BLaER1 (cell line): ENCODE measurements around the gene CEP97.
"Not testable (repeated sequence)": the region's sequence is repeated elsewhere in the genome, so short reads cannot be mapped to it uniquely, and the experiment has no call there.

Experiments
- H3K27ac ChIP-seq: shearing (Covaris generic); formaldehyde crosslinking; 2 replicates; pipeline ENCODE4 v1.8.1; 2022
- H3K27me3 ChIP-seq: shearing (Covaris generic); formaldehyde crosslinking; 2 replicates; pipeline ENCODE4 v1.8.1; 2022
- H3K36me3 ChIP-seq: shearing (Covaris generic); formaldehyde crosslinking; 2 replicates; pipeline ENCODE4 v1.8.1; 2022
- H3K4me1 ChIP-seq: shearing (Covaris generic); formaldehyde crosslinking; 2 replicates; pipeline ENCODE4 v1.8.1; 2022
- H3K4me2 ChIP-seq: shearing (Covaris generic); formaldehyde crosslinking; 2 replicates; pipeline ENCODE4 v1.8.1; 2022
- H3K4me3 ChIP-seq: shearing (Covaris generic); formaldehyde crosslinking; 2 replicates; pipeline ENCODE4 v1.8.1; 2022
- H3K9ac ChIP-seq: shearing (Covaris generic); formaldehyde crosslinking; 2 replicates; pipeline ENCODE4 v1.8.1; 2022
- H3K9me3 ChIP-seq: shearing (Covaris generic); formaldehyde crosslinking; 2 replicates; pipeline ENCODE4 v1.8.1; 2022
- H4K20me1 ChIP-seq: shearing (Covaris generic); formaldehyde crosslinking; 2 replicates; pipeline ENCODE4 v1.8.1; 2022
- Cebpa-rat ChIP-seq: shearing (Covaris generic); IDR thresholded peaks from 2 replicates; pipeline ENCODE4 v1.8.1; 2022

The CEP97 gene

GRCh38 chr3:101685870-101686307 is 38.5 kb upstream of the CEP97 start:
- Histone ChIP-seq H3K27ac (peak overlapping the region; percentile 97), H3K4me3 (peak overlapping the region; percentile 97), H3K36me3 (peaks cover 49% of the 10 kb centered on the region), H3K4me2 (peak overlapping the region; percentile 95), H4K20me1 (peaks cover 52% of the 10 kb centered on the region), H3K9me3 (no peaks in the 10 kb centered on the region), H3K9ac (peak overlapping the region; percentile 99), H3K4me1 (peaks cover 37% of the 10 kb centered on the region), H3K27me3 (no peaks in the 10 kb centered on the region)
- no peak for TF ChIP-seq Cebpa-rat

DNA sequence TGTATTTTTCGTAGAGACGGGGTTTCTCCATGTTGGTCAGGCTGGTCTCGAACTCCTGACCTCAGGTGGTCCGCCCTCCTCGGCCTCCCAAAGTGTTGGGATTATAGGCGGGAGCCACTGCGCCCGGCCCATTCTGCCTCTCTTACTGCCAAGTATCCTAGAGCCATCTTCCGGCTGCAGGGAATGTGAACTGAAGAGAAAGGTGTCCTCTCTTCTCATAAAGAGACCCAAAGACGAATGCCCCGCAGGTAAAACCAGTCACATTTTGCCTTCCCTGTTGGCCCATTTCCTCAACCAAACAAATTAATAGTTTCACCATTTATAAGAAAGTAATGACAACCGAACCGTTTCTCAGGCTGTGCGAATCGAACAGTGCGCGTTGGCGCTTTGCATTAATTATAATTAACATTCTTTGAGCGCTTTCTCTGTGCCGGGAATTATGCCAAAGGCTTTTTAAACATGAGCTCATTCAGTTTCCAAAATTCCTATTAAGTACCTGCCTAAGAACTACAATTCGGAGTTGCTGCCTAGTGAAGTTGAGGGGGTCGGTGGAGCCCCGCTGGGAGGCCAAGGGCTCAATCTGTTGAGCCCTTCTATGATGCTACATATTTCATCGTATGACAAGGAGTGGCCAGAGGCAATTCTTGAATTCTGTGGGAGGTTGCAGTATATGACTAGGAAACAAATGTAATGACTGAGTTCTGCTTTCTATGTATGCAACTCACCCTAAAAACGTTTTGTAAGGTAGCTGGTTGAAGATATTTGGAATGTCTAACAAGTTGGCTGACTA is 37.1 kb upstream of the CEP97 start:
- H3K36me3 ChIP-seq: peaks cover 34% of the 10 kb centered on the region
- H3K4me1 ChIP-seq: peaks cover 37% of the 10 kb centered on the region
- peak overlapping the region; percentile 97 for H3K4me3 ChIP-seq
- no peak for TF ChIP-seq Cebpa-rat
- peak overlapping the region; percentile 99 for H3K9ac ChIP-seq
- H3K9me3 ChIP-seq: no peaks in the 10 kb centered on the region
- peaks cover 37% of the 10 kb centered on the region for H4K20me1 ChIP-seq
- peak overlapping the region; percentile 97 for H3K27ac ChIP-seq
- no peaks in the 10 kb centered on the region for H3K27me3 ChIP-seq
- H3K4me2 ChIP-seq: peak overlapping the region; percentile 95

GRCh38 chr3:101689286-101689685 is 35.1 kb upstream of the CEP97 start:
- no peak overlapping the region for H3K4me3 ChIP-seq
- peaks cover 20% of the 10 kb centered on the region for H3K4me1 ChIP-seq
- no peak overlapping the region for H3K9ac ChIP-seq
- no peaks in the 10 kb centered on the region for H3K27me3 ChIP-seq
- TF ChIP-seq Cebpa-rat: no peak
- H4K20me1 ChIP-seq: peaks cover 18% of the 10 kb centered on the region
- H3K27ac ChIP-seq: no peak overlapping the region
- H3K4me2 ChIP-seq: no peak overlapping the region
- peaks cover 15% of the 10 kb centered on the region for H3K36me3 ChIP-seq
- no peaks in the 10 kb centered on the region for H3K9me3 ChIP-seq

- Histone ChIP-seq H3K4me3 (no peak overlapping the region), H3K9ac (no peak overlapping the region), H3K9me3 (no peaks in the 10 kb centered on the region), H3K27me3 (no peaks in the 10 kb centered on the region), H3K4me1 (peaks cover 7% of the 10 kb centered on the region), H3K36me3 (no peaks in the 10 kb centered on the region), H3K27ac (no peak overlapping the region), H4K20me1 (peaks cover 1% of the 10 kb centered on the region; the same call in 1 of the 2 replicates), H3K4me2 (no peak overlapping the region)
- TF ChIP-seq Cebpa-rat: no peak
These were observed 33.4 kb upstream of the CEP97 start for GRCh38 chr3:101690972-101691371.

DNA sequence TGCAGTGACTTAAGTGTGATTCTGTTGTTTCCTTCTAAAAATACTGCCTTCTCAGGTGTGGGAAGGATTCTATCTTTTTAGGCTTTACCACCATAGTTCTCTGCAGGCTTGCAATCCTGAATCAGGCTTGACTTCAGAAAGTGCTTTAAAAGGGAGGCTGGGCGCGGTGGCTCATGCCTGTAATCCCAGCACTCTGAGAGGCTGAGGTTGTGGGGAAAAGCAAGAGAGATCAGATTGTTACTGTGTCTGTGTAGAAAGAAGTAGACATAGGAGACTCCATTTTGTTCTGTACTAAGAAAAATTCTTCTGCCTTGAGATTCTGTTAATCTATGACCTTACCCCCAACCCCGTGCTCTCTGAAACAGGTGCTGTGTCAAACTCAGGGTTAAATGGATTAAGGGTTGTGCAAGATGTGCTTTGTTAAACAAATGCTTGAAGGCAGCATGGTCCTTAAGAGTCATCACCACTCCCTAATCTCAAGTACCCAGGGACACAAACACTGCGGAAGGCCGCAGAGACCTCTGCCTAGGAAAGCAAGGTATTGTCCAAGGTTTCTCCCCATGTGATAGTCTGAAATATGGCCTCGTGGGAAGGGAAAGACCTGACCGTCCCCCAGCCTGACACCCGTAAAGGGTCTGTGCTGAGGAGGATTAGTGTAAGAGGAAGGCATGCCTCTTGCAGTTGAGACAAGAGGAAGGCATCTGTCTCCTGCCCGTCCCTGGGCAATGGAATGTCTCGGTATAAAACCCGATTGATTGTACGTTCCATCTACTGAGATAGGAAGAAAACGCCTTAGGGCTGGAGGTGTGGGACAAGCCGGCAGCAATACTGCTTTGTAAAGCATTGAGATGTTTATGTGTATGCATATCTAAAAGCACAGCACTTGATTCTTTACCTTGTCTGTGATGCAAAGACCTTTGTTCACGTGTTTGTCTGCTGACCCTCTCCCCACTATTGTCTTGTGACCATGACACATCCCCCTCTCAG is 32.4 kb upstream of the CEP97 start:
- not testable (repeated sequence) for H3K9me3 ChIP-seq, H3K9ac ChIP-seq, H3K4me3 ChIP-seq, H3K4me1 ChIP-seq, H4K20me1 ChIP-seq, H3K4me2 ChIP-seq, H3K36me3 ChIP-seq, H3K27me3 ChIP-seq, H3K27ac ChIP-seq

DNA sequence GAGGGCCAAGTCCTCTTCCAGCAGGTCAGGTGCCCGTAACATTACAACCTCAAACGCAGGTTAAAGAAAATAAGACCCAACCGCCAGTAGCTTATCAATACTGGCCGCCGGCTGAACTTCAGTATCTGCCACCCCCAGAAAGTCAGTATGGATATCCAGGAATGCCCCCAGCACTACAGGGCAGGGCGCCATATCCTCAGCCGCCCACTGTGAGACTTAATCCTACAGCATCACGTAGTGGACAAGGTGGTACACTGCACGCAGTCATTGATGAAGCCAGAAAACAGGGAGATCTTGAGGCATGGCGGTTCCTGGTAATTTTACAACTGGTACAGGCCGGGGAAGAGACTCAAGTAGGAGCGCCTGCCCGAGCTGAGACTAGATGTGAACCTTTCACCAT is 30.9 kb upstream of the CEP97 start:
- H3K9ac ChIP-seq, H3K27me3 ChIP-seq, H3K9me3 ChIP-seq, H3K27ac ChIP-seq, H3K4me3 ChIP-seq, H3K4me2 ChIP-seq, H3K4me1 ChIP-seq, H4K20me1 ChIP-seq, H3K36me3 ChIP-seq: not testable (repeated sequence)

- not testable (repeated sequence) for H3K4me2 ChIP-seq, H3K9me3 ChIP-seq, H3K9ac ChIP-seq, H4K20me1 ChIP-seq, H3K36me3 ChIP-seq, H3K27ac ChIP-seq, H3K4me1 ChIP-seq, H3K4me3 ChIP-seq, H3K27me3 ChIP-seq
These were observed 29.6 kb upstream of the CEP97 start for GRCh38 chr3:101694836-101695235.

GRCh38 chr3:101695779-101696372 is 28.5 kb upstream of the CEP97 start:
- no peak overlapping the region for H3K4me3 ChIP-seq

DNA sequence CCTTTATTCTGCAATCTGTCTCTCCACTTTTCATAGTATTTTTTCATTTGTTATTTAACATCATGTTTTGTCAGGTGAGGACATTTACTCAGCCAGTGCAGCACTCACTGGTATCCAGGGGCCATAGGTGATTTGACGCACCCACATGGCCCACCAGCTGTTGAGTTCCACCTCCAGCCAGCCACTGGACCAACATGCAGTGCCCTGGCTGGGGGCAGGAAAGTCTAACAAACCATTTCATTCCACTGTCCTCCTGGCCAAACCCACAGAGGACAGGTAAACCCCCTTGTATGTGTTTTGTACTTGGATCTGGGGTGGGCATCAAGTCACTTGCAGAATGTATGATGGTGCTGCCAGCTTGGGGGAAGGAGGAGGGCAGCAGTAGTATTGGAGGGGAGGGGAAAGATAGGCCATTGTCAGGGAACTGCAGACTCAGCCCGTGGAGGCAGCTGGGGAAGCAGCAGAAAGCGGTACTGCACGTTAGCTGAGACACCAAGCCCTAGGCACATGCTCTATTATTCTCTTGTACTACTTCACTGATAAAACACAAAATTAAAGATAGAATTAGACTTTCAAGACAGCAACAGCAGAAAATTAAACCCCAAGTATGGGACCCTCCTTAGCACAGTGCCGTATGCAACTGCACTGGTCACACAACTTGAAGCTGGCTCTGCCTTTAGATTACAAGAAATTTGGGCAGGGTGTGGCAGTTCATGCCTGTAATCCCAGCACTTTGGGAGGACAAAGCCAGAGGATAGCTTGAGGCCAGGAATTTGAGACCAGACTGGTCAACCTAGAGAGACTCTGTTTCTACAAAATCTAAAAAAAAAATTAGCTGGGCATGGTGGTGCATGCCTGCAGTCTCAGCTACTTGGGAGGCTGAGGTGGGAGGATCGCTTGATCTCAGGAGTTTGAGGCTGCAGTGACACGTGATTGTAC is 22.4 kb upstream of the CEP97 start:
- Histone ChIP-seq H3K27ac (no peak overlapping the region), H3K4me2 (no peak overlapping the region), H4K20me1 (no peaks in the 10 kb centered on the region)

More at GRCh38 chr3:101695779-101696372, 28.5 kb upstream of the CEP97 start:
- Histone ChIP-seq H3K9me3 (no peaks in the 10 kb centered on the region), H3K27ac (no peak overlapping the region), H3K9ac (no peak overlapping the region), H3K27me3 (no peaks in the 10 kb centered on the region), H3K4me2 (no peak overlapping the region), H3K36me3 (no peaks in the 10 kb centered on the region), H3K4me1 (no peaks in the 10 kb centered on the region; the same call in 1 of the 2 replicates), H4K20me1 (no peaks in the 10 kb centered on the region)
- no peak for TF ChIP-seq Cebpa-rat

More for the DNA sequence above, 22.4 kb upstream of the CEP97 start:
- Histone ChIP-seq H3K27me3 (no peaks in the 10 kb centered on the region), H3K9ac (no peak overlapping the region), H3K9me3 (no peaks in the 10 kb centered on the region), H3K4me3 (no peak overlapping the region), H3K36me3 (no peaks in the 10 kb centered on the region), H3K4me1 (no peaks in the 10 kb centered on the region)
- TF ChIP-seq Cebpa-rat: no peak
